ENCODE results near the gene NMT2.

NMT2 gene

DNA sequence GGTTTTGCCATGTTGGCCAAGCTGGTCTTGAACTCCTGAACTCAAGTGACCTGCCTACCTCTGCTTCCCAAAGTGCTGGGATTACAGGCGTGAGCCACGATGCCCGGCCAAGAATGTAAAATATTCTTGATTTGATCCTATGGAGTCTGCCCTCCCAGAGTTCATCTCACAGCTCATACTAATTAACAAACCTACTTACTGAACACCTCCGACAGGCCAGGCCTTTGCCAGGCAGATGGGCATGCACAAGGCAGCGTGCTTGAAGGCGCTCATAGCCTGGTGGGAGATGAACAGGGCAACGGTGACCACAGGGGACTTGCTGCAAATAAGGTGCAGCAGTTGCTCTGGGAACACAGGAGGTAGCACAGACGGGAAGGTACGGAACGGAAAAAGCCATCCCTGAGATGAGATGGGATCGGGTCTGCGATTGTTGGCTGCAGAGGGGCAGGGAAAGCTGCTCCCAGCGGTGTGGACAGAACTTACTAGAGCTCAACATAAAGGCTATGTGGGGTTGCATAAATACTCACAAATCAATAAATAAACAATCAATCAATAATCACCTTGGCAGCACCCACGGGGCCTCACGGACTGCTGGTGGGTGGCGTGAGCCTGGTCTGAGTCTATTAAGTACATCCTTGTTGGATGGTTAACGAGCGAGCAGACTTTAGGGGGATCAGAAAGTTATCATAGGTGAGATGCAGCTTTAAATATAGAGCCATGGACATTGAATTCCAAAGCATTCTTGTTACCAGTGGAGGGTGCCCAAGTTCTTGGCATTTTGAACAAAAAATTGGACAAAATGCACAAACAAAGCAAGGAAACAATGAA, 84.6 kb downstream of the NMT2 start:
- H3K4me3 ChIP-seq (replicated peaks; ENCODE audit: low read depth, low read length): peak overlapping the region; percentile 51
- DNase-seq (ENCODE audit: extremely low read depth, low read depth): no peak

DNA sequence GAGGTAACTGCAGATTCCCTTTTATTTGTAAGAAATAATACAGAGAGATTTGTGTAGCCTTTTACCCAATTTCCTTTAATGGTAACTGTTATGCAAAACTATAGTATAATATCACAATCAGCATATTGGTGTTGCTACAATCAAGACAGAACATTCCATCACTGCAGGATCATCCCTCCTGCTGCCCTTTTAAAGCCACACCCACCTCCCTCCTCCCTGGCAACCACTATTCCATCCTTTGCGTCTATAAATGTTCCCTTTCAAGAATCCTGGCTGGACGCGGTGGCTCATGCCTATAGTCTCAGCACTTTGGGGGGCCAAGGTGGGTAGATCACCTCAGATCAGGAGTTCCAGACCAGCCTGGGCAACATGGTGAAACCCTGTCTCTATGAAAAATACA, 93.1 kb downstream of the NMT2 start:
- no peak overlapping the region for H3K4me3 ChIP-seq (replicated peaks; ENCODE audit: low read depth, low read length)
- no peak for DNase-seq (ENCODE audit: extremely low read depth, low read depth)
- TF ChIP-seq, protein P1, sequence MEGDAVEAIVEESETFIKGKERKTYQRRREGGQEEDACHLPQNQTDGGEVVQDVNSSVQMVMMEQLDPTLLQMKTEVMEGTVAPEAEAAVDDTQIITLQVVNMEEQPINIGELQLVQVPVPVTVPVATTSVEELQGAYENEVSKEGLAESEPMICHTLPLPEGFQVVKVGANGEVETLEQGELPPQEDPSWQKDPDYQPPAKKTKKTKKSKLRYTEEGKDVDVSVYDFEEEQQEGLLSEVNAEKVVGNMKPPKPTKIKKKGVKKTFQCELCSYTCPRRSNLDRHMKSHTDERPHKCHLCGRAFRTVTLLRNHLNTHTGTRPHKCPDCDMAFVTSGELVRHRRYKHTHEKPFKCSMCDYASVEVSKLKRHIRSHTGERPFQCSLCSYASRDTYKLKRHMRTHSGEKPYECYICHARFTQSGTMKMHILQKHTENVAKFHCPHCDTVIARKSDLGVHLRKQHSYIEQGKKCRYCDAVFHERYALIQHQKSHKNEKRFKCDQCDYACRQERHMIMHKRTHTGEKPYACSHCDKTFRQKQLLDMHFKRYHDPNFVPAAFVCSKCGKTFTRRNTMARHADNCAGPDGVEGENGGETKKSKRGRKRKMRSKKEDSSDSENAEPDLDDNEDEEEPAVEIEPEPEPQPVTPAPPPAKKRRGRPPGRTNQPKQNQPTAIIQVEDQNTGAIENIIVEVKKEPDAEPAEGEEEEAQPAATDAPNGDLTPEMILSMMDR (IDR thresholded peaks at IDR 0.05; ENCODE audit: low read depth, low read length, missing control alignments): no peak

More for the DNA sequence above, 84.6 kb downstream of the NMT2 start:
- TF ChIP-seq, protein P1 (IDR thresholded peaks at IDR 0.05; ENCODE audit: low read depth, low read length, missing control alignments): no peak

DNA sequence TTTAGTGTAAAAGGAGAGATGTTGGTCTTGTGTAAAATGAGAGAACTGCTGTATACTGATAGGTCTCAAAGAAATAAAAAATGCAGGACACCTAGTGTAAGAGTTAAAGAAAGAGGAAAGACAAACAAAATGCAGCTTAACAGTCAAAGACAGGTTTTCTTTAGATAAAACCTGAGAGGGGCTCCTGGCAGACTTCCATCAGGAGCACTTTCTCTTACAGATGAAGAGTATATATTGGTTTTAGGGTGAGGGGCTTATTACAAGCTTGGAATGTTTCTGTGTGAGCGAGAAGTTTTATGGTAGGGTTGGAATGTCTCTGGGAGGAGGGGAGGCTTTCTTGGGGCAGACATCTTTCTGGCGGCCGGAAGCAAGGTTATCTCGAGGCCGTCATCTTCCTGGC, 96.1 kb downstream of the NMT2 start:
- TF ChIP-seq, protein P1 (IDR thresholded peaks at IDR 0.05; ENCODE audit: low read depth, low read length, missing control alignments): no peak
- DNase-seq (ENCODE audit: extremely low read depth, low read depth): no peak
- no peak overlapping the region for H3K4me3 ChIP-seq (replicated peaks; ENCODE audit: low read depth, low read length)

DNA sequence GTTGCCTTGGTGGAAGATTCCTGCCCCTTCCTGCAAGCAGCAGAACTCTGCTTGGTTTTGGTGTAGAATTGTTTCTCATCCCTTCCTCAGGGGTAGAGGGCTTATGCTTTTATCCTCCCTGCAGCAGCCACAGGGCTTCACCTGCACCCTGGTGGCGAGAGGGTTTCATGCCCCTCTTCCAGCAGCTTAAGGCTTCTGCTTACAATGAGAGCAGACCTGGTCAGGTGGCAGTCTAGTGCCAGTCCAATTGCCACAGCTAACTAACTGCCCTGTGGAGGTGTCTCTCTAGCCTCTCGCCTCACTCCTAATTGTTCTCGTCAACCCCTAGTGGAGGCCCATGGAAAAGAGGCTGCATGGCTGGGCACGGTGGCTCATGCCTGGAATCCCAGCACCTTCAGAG, 99.3 kb downstream of the NMT2 start:
- TF ChIP-seq, protein P1 (IDR thresholded peaks at IDR 0.05; ENCODE audit: low read depth, low read length, missing control alignments): no peak
- DNase-seq (ENCODE audit: extremely low read depth, low read depth): no peak
- H3K4me3 ChIP-seq (replicated peaks; ENCODE audit: low read depth, low read length): no peak overlapping the region

DNA sequence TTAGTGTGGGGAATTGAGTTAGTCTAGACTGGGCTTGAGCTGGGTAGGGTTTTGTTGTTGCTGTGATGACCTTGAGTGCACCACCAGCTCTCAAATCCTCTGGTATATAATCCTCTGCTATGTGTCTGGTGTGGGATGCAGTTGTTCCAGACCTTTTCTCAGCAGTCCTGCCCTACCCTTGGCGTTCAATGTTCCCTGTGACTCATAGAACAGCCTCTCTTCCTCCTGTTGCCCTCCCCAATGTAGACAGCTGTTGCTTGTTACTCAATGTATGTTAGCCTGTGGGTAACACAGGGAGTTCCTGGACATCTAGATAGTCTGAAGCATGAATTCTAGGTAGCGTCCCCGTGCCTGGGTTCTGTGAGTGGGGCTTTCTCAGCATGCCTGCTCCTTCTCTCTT, 99.7 kb downstream of the NMT2 start:
- TF ChIP-seq, protein P1 (IDR thresholded peaks at IDR 0.05; ENCODE audit: low read depth, low read length, missing control alignments): no peak
- H3K4me3 ChIP-seq (replicated peaks; ENCODE audit: low read depth, low read length): no peak overlapping the region
- no peak for DNase-seq (ENCODE audit: extremely low read depth, low read depth)

DNA sequence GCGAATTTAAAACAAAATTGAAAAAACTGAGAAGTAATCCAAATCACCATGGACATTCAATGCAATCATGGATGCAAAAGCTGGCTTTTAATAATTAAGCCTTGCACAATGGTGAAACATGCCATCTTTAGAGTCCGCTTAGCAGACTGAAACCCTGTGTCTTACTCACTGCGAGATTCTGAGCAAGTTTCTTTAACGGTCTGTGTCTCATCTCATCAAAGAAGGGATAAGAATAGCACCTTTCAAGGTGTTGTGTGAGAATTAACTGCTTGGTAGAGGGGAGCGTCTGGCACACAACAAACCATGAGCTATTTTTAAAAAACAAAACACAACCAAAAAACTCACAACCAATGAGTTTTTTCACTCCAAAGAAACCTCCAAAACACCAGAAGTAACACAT, 101.3 kb downstream of the NMT2 start:
- H3K4me3 ChIP-seq (replicated peaks; ENCODE audit: low read depth, low read length): no peak overlapping the region
- DNase-seq (ENCODE audit: extremely low read depth, low read depth): no peak
- TF ChIP-seq, protein P1 (IDR thresholded peaks at IDR 0.05; ENCODE audit: low read depth, low read length, missing control alignments): no peak
